CD4-positive, CD25-positive, alpha-beta regulatory T cell (primary cell): ENCODE results near the gene ZBED5. TPM values are rescaled to one million over a fixed set of nuclear protein-coding genes. Genes with fewer than 3 reads are reported as not detected.
A peak's percentile ranks its signal among the peaks of the same experiment; 100 is the strongest.

Source experiments
- ATAC-seq, 2 donors: fragments of 150-1000 bp; cut with Tn5 transposase; one replicate each; pipeline ENCODE4 v1.10.0; 2021; ENCODE audit warnings: low read depth in 2 of 2, moderate number of reproducible peaks in 2 of 2, moderate library complexity in 1 of 2
- DNase-seq, 3 donors: peaks; one replicate each; pipeline versions ENCODE4 v3.0.0 to v3.0.0-alpha.2; 2012 to 2022; ENCODE audit warnings: mixed read lengths in 1 of 3
- H3K27ac ChIP-seq: one replicate; pipeline ENCODE4 v1.7.0; 2013; ENCODE audit warnings: mild to moderate bottlenecking, low read length; ENCODE audit not compliant: insufficient read depth, poor library complexity, severe bottlenecking
- H3K27me3 ChIP-seq: one replicate; pipeline ENCODE4 v1.7.0; 2013; ENCODE audit warnings: low read length; ENCODE audit not compliant: control insufficient read depth, insufficient read depth
- H3K36me3 ChIP-seq: one replicate; pipeline ENCODE4 v1.7.0; 2013; ENCODE audit warnings: mild to moderate bottlenecking, low read length, moderate library complexity; ENCODE audit not compliant: control insufficient read depth, insufficient read depth
- H3K4me1 ChIP-seq: 2 replicates; pipeline ENCODE4 v1.7.0; 2013; ENCODE audit warnings: mild to moderate bottlenecking, low read length; ENCODE audit not compliant: insufficient read depth, control insufficient read depth, poor library complexity, severe bottlenecking
- H3K4me3 ChIP-seq: one replicate; pipeline ENCODE4 v1.7.0; 2013; ENCODE audit warnings: low read depth, mild to moderate bottlenecking, low read length, moderate library complexity
- H3K9me3 ChIP-seq, 2 experiments: 1 replicate in 1 of 2; 2 replicates in 1 of 2; pipeline ENCODE4 v1.7.0; 2013; ENCODE audit warnings: low read length in 2 of 2, mild to moderate bottlenecking in 1 of 2, moderate library complexity in 1 of 2; ENCODE audit not compliant: control insufficient read depth in 2 of 2
- H3K27ac Mint-ChIP-seq, 3 donors: one replicate each; pipeline ENCODE4 v1.8.0; 2020 to 2022; ENCODE audit warnings: mild to moderate bottlenecking in 3 of 3, mixed read lengths in 3 of 3, moderate library complexity in 2 of 3
- H3K27me3 Mint-ChIP-seq: one replicate; pipeline ENCODE4 v1.8.0; 2022; ENCODE audit warnings: mild to moderate bottlenecking, mixed read lengths
- H3K36me3 Mint-ChIP-seq: one replicate; pipeline ENCODE4 v1.8.0; 2020; ENCODE audit warnings: mixed read lengths
- H3K4me1 Mint-ChIP-seq, 4 donors: one replicate each; pipeline ENCODE4 v1.8.0; 2020 to 2022; ENCODE audit warnings: mixed read lengths in 4 of 4, mild to moderate bottlenecking in 1 of 4
- H3K4me3 Mint-ChIP-seq, 4 donors: one replicate each; pipeline ENCODE4 v1.8.0; 2020 to 2022; ENCODE audit warnings: mild to moderate bottlenecking in 4 of 4, mixed read lengths in 4 of 4, moderate library complexity in 3 of 4
- H3K9me3 Mint-ChIP-seq, 7 donors: one replicate each; pipeline ENCODE4 v1.8.0; 2020 to 2022; ENCODE audit warnings: mixed read lengths in 7 of 7, mild to moderate bottlenecking in 3 of 7, moderate library complexity in 2 of 7
- polyA plus RNA-seq, 4 donors: library from polyadenylated mRNA; unstranded; fragments of 300-500 nt; fragmentation: Illumina TruSeq; gene quantifications; one replicate each; pipeline ENCODE4 v1.2.3, GENCODE V29; 2021
- total RNA-seq: library from RNA; stranded (reverse); gene quantifications from one replicate; pipeline ENCODE4 v1.2.3, GENCODE V29; 2022

Gene ZBED5
- total and polyA plus RNA-seq, 5 donors from 2014 or later, result 14.7 to 62.6 (median 20.1) TPM

DNA sequence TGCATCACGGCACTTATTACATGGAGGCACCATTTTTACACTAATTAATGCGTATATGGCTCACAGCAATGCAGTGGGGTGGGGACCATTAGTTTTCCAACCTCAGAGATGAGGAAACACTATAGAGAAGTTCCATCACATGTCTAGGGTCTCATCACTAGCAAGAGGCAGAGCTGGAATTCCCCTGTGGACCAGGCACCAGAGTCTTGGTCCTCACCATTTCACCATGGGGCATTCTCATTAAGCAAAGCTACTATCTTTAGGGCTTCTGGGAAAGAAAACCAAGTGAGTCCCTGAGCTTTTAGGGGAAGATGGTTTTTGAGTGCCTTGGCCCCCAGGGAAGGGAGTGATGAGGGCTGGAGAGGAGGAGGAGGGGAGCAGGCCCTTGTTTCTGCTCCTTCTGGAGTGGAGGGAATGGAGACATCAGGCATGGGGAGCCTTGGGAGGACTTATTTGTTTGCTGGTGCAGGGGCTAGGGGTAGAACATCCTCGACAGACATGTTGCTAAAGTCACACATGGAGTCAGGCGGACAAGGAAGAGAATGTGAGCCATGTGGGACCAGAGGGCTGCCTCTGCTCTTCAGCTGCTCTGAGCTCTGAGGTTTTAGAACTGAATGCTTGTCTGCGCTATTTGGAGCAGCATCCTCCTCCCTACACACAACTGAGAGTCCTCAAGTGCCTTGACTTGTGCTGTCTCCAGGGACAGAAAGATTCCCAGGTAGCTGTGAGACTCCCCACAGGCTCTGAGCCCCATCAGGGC is 40.3 kb upstream of the ZBED5 start:
- Histone ChIP-seq H3K27me3 (no peaks in the 10 kb centered on the region), H3K4me3 (no peak overlapping the region), H3K9me3 (no peaks in the 10 kb centered on the region), H3K36me3 (no peaks in the 10 kb centered on the region), H3K27ac (no peak overlapping the region), H3K4me1 (no peaks in the 10 kb centered on the region)
- peaks cover 0 to 3% (median 0%) of the 10 kb centered on the region in 4 donors for H3K4me1 Mint-ChIP-seq
- DNase-seq (no peak), ATAC-seq (no peak)
- no peak overlapping the region for H3K27ac Mint-ChIP-seq
- H3K9me3 Mint-ChIP-seq, result no peaks in the 10 kb centered on the region
- H3K36me3 Mint-ChIP-seq, result peaks cover 5% of the 10 kb centered on the region
- peak overlapping the region in 1 of 4 donors; percentile 41 for H3K4me3 Mint-ChIP-seq
- H3K27me3 Mint-ChIP-seq, result peaks cover 5% of the 10 kb centered on the region

DNA sequence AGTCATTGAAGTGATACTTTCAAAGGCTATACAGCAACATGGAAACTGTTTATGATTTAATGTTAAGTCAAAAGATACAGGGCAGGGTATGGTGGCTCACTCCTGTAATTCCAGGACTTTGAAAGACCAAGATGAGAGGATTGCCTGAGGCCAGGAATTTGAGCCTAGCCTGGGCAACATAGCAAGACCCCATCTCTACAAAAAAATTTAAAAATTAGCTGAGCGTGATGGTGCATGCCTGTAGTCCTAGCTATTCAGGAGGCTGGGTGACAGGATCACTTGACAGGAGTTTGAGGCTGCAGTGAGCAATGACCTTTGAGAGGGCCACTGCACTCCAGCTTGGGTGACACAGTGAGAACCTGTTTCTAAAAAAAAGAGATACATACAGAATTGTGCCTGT is 39.3 kb upstream of the ZBED5 start:
- H3K4me3 Mint-ChIP-seq, result no peak overlapping the region
- no peaks in the 10 kb centered on the region for H3K9me3 ChIP-seq
- H3K9me3 Mint-ChIP-seq, result no peaks in the 10 kb centered on the region
- H3K36me3 Mint-ChIP-seq, result peaks cover 5% of the 10 kb centered on the region
- peaks cover 0 to 3% (median 0%) of the 10 kb centered on the region in 4 donors for H3K4me1 Mint-ChIP-seq
- H3K27me3 Mint-ChIP-seq, result no peaks in the 10 kb centered on the region
- H3K4me1 ChIP-seq, result no peaks in the 10 kb centered on the region
- no peak overlapping the region for H3K4me3 ChIP-seq
- DNase-seq (no peak), ATAC-seq (no peak)
- no peak overlapping the region for H3K27ac Mint-ChIP-seq
- H3K36me3 ChIP-seq, result no peaks in the 10 kb centered on the region
- H3K27ac ChIP-seq, result no peak overlapping the region
- no peaks in the 10 kb centered on the region for H3K27me3 ChIP-seq

DNA sequence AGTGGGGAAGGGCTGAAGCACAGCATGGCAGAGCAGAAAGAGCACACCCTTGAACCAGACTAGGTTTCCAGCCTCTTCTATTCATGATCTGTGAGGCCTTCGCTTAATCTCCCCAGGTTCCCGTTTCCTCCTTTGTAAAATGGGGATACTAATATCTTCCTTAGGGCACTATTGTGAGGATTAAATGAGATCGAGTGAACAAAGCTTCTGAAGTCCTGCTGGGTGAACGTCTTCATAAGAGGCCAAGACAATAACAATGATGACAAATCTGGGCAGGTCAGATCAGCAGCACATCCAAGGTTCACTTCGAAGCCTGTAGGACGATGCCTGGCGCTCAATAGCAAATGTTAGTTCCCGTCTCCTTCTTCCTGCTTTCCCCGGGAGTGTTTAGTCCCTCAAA is 38.6 kb upstream of the ZBED5 start:
- no peaks in the 10 kb centered on the region for H3K4me1 ChIP-seq
- H3K27me3 Mint-ChIP-seq, result no peaks in the 10 kb centered on the region

DNA sequence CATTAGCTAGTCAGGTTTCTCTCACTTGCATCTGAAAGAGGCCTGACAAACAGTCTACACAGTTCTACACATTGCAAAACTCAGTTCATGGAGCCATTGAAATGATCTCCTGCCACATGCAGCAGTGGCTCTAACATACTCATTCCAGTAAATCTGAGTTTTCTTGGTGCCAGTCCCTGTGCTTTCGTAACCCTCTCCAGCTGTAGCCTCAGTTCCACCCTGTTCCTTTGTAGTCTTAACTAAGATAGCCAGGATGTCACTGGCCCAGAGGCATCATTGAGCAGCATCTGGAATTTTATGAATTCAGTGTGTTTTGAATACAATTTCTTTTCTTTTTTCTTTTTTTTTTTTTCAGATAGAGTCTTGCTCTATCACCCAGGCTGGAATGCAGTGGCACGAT is 37.4 kb upstream of the ZBED5 start:
- H3K4me3 Mint-ChIP-seq, result no peak overlapping the region
- H3K36me3 Mint-ChIP-seq, result peaks cover 5% of the 10 kb centered on the region
- Histone ChIP-seq H3K27ac (no peak overlapping the region), H3K4me1 (no peaks in the 10 kb centered on the region), H3K4me3 (no peak overlapping the region), H3K9me3 (no peaks in the 10 kb centered on the region), H3K36me3 (no peaks in the 10 kb centered on the region), H3K27me3 (no peaks in the 10 kb centered on the region)
- no peak for ATAC-seq
- peaks cover 5% of the 10 kb centered on the region for H3K27me3 Mint-ChIP-seq
- DNase-seq, result no peak
- H3K4me1 Mint-ChIP-seq, result peaks cover 0 to 3% (median 0%) of the 10 kb centered on the region in 4 donors
- no peak overlapping the region for H3K27ac Mint-ChIP-seq
- H3K9me3 Mint-ChIP-seq, result peaks cover 0 to 6% (median 3%) of the 10 kb centered on the region in 7 donors

More for the DNA sequence above, 38.6 kb upstream of the ZBED5 start:
- H3K27me3 ChIP-seq, result no peaks in the 10 kb centered on the region
- H3K27ac ChIP-seq, result no peak overlapping the region
- ATAC-seq, result no peak
- Mint-ChIP-seq H3K4me3 (no peak overlapping the region), H3K36me3 (peaks cover 5% of the 10 kb centered on the region), H3K4me1 (peaks cover 0 to 3% (median 0%) of the 10 kb centered on the region in 4 donors), H3K27ac (no peak overlapping the region), H3K9me3 (no peaks in the 10 kb centered on the region)
- H3K9me3 ChIP-seq, result no peaks in the 10 kb centered on the region
- H3K36me3 ChIP-seq, result no peaks in the 10 kb centered on the region
- H3K4me3 ChIP-seq, result no peak overlapping the region
- no peak for DNase-seq

DNA sequence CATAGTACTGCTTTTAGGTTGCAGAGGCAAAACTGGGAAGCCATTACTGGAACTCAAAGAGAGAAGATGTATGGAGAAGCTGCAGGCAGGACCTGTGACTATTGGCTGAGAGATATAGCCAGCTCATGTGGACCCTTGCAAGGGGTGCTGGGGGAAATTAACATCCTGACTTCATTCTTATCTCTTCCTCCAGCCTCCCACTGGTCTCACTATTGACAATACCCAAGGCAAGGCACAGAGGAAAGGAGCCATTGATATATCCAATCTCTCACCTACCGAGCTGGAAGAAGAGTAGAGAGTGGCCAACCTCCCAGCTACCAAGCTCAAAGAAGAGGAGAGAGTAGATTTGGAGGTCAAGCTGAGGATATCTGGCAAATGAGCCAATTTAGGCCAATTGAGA is 36.8 kb upstream of the ZBED5 start:
- Histone ChIP-seq H3K9me3 (peaks cover 0 to 2% of the 10 kb centered on the region in 2 experiments), H3K4me3 (no peak overlapping the region), H3K4me1 (no peaks in the 10 kb centered on the region), H3K36me3 (no peaks in the 10 kb centered on the region), H3K27ac (no peak overlapping the region), H3K27me3 (no peaks in the 10 kb centered on the region)
- no peak for ATAC-seq
- H3K27ac Mint-ChIP-seq, result no peak overlapping the region
- no peak for DNase-seq
- H3K36me3 Mint-ChIP-seq, result peaks cover 9% of the 10 kb centered on the region
- H3K4me1 Mint-ChIP-seq, result peaks cover 0 to 2% (median 0%) of the 10 kb centered on the region in 4 donors
- peaks cover 0 to 12% (median 8%) of the 10 kb centered on the region in 7 donors for H3K9me3 Mint-ChIP-seq
- H3K27me3 Mint-ChIP-seq, result peaks cover 5% of the 10 kb centered on the region
- no peak overlapping the region for H3K4me3 Mint-ChIP-seq

DNA sequence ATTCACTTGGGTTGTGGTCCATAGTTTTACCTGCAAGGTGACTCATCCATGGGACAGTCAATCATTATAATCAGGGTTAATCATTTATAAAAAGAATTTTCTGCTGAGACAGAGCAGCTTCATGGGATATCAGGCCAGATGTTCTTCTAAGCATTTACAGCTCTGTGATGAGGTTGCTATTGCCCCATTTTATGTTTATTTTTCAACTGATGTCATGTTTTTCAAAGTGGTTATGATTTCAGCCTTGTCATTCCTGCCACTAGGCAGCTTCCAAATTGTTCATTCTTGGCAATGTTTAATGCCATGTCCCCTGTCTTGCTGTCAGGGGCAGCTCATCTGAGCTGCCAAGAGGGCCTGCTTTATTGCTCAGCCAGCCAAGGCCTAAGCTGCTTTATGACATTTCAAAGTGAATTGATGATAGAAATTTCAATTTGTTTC is 35.9 kb upstream of the ZBED5 start:
- Mint-ChIP-seq H3K27ac (no peak overlapping the region), H3K4me1 (no peaks in the 10 kb centered on the region), H3K4me3 (no peak overlapping the region), H3K36me3 (peaks cover 13% of the 10 kb centered on the region), H3K27me3 (peaks cover 5% of the 10 kb centered on the region), H3K9me3 (peaks cover 0 to 13% (median 8%) of the 10 kb centered on the region in 7 donors)
- no peak overlapping the region for H3K27ac ChIP-seq
- no peaks in the 10 kb centered on the region for H3K4me1 ChIP-seq
- ATAC-seq (no peak), DNase-seq (no peak)
- H3K36me3 ChIP-seq, result no peaks in the 10 kb centered on the region
- no peaks in the 10 kb centered on the region for H3K27me3 ChIP-seq
- H3K9me3 ChIP-seq, result peaks cover 0 to 3% of the 10 kb centered on the region in 2 experiments
- H3K4me3 ChIP-seq, result no peak overlapping the region

DNA sequence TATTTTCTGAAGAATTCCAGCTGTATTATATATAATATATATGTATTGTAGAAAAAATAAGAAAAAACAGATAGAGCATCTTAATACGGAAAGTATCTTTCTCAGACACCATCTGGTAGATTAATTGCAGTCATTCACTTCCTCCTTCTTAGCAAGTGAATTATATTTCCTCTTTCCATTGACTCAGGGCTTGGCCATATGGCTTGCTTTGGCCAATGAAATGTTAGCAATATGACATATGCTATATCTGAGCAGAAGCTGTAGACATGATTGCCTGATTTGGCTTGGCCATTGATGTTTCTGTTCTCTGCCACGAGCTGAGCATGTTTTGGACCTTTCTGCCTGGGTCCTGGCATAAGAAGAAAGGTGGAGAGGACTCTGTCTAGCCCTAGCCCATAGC is 34.4 kb upstream of the ZBED5 start:
- H3K4me1 Mint-ChIP-seq, result no peaks in the 10 kb centered on the region
- H3K36me3 Mint-ChIP-seq, result peaks cover 13% of the 10 kb centered on the region
- peaks cover 7% of the 10 kb centered on the region for H3K27me3 Mint-ChIP-seq
- Histone ChIP-seq H3K27ac (no peak overlapping the region), H3K4me3 (no peak overlapping the region), H3K9me3 (peaks cover 0 to 3% of the 10 kb centered on the region in 2 experiments), H3K4me1 (no peaks in the 10 kb centered on the region), H3K27me3 (no peaks in the 10 kb centered on the region), H3K36me3 (no peaks in the 10 kb centered on the region)
- ATAC-seq (no peak), DNase-seq (no peak)
- peaks cover 0 to 15% (median 8%) of the 10 kb centered on the region in 7 donors for H3K9me3 Mint-ChIP-seq
- H3K27ac Mint-ChIP-seq, result no peak overlapping the region
- H3K4me3 Mint-ChIP-seq, result no peak overlapping the region
